ENCODE results near the gene PARD6G.
"Not testable (repeated sequence)": the region's sequence is repeated elsewhere in the genome, so short reads cannot be mapped to it uniquely, and the experiment has no call there.

Gene PARD6G

GRCh38 chr18:80247393-80247841 lies at the start of gene PARD6G:
Gene PARD6G (minus strand): TSS chr18:80247514. CDS start chr18:80247348, 166 bp downstream.
- peak in 1 of 2 experiments; percentile 31 for DNase-seq

GRCh38 chr18:80262241-80263033 lies 15.1 kb upstream of the PARD6G start:
- not testable (repeated sequence) for DNase-seq

GRCh38 chr18:80259610-80260009 lies 12.3 kb upstream of the PARD6G start:
- no peak for DNase-seq

- DNase-seq: no peak
These were observed 11.3 kb upstream of the PARD6G start for GRCh38 chr18:80258640-80259039.

GRCh38 chr18:80257579-80258543 lies 10.5 kb upstream of the PARD6G start:
- DNase-seq: not testable (repeated sequence)

GRCh38 chr18:80254971-80255500 lies 7.7 kb upstream of the PARD6G start:
- DNase-seq: no peak

- DNase-seq: no peak
These were observed 6.7 kb upstream of the PARD6G start for GRCh38 chr18:80253871-80254492.

- no peak for DNase-seq
These were observed 5.9 kb upstream of the PARD6G start for GRCh38 chr18:80253236-80253635.

GRCh38 chr18:80252136-80252535 lies 4.8 kb upstream of the PARD6G start:
- no peak for DNase-seq

- DNase-seq: no peak
These were observed 4.4 kb upstream of the PARD6G start for GRCh38 chr18:80251700-80252099.

- no peak for DNase-seq
These were observed 3.5 kb upstream of the PARD6G start for GRCh38 chr18:80250740-80251364.

GRCh38 chr18:80249217-80250093 lies 2.1 kb upstream of the PARD6G start:
- DNase-seq: no peak

GRCh38 chr18:80246445-80247392 lies 595 bp downstream of the PARD6G start:
- DNase-seq: no peak

- no peak for DNase-seq
These were observed 1.4 kb downstream of the PARD6G start for GRCh38 chr18:80245781-80246444.

- DNase-seq: no peak
These were observed 2.2 kb downstream of the PARD6G start for GRCh38 chr18:80244956-80245730.

- DNase-seq: no peak
These were observed 3.1 kb downstream of the PARD6G start for GRCh38 chr18:80244167-80244566.

GRCh38 chr18:80243204-80243603 lies 4.1 kb downstream of the PARD6G start:
- DNase-seq: no peak

GRCh38 chr18:80241919-80242777 lies 5.2 kb downstream of the PARD6G start:
- DNase-seq: no peak
